Fibroblast of upper back skin (primary cell): Measurements from ENCODE around the gene AMPH.
"Not testable (repeated sequence)": the region's sequence is repeated elsewhere in the genome, so short reads cannot be mapped to it uniquely, and the experiment has no call there.

Experiments
- DNase-seq: peaks from one replicate; pipeline ENCODE4 v3.0.0-alpha.2; 2013

The AMPH gene

GRCh38 chr7:38391751-38392150 is 239.4 kb downstream of the AMPH start:
- no peak for DNase-seq

DNA sequence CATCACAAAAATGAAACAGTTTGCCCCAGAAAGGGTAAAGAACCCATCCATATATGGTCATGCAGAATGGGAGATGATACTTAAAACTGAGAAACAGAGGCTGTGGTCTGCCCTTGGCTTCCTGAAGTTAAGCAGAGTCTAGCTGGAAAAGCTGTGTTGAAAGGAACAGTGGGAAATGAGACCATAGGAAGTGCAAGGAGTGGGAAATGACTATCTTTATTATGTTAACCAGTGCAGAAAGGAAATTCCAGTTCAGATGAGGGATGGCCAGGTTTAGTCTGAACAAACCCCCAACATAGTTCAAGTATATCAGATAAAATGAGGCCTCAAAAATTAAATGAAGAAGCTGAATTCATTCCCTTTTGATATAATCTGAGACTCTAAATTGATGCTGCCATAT is 245.5 kb downstream of the AMPH start:
- no peak for DNase-seq

DNA sequence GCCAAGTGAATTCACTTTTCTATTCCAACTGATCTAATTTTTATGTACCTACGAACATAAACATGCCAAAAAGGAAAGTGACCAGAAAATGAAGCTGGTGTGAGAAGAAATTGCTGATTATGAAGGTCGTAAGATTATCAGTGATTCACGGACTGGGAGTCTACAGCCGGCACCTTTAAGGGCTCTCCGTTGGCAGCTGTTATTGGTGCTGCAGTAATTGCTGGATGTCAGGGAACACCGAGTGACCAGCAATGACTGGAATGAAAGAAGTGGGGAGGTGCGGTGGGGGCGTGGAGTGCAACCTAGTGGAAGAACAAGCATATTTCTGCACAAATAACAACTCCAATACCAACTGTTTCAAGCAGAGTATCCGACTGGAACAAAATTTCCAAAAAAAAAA is 247.9 kb downstream of the AMPH start:
- no peak for DNase-seq

- peak; percentile 44 for DNase-seq
Observed at GRCh38 chr7:38382684-38383083, 248.5 kb downstream of the AMPH start.

GRCh38 chr7:38375453-38375852 is 255.7 kb downstream of the AMPH start:
- DNase-seq = no peak

GRCh38 chr7:38374507-38374906 is 256.7 kb downstream of the AMPH start:
- DNase-seq = peak; percentile 28

GRCh38 chr7:38373155-38373554 is 258.0 kb downstream of the AMPH start:
- no peak for DNase-seq

- DNase-seq = no peak
Observed at GRCh38 chr7:38372290-38372689, 258.9 kb downstream of the AMPH start.

DNA sequence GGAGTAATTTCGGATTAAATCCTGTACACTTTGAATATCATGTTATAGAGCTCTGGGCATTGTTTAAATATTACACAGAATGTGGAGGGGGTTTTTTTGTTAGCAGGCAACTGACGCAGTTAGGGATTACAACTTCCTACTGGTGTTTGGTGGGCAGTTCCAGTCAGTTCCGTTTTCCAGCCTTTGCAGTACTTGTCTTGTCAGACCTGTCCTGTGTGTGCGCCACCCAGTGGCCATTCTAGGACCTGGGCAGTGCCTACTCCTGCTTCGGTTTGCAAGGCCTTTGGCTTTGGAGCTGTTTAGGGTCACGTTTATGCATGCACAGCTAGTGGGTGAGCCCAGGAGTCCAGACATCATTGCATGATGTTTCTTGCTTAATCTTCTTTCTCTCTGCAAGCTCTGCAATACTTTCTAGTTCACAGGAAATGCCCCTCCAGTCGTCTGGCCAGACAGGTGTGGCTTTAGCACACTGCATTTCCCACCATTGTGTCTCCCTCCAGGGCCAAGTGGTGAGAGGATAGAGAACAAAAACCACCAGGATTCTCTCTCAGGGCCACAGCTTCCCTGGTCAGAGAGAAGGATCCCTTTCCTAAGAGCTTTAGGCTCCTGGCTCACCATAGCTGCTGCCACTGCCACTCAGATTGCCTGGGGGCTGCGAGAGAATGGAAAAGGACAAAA is 261.2 kb downstream of the AMPH start:
- DNase-seq = peak; percentile 79

DNA sequence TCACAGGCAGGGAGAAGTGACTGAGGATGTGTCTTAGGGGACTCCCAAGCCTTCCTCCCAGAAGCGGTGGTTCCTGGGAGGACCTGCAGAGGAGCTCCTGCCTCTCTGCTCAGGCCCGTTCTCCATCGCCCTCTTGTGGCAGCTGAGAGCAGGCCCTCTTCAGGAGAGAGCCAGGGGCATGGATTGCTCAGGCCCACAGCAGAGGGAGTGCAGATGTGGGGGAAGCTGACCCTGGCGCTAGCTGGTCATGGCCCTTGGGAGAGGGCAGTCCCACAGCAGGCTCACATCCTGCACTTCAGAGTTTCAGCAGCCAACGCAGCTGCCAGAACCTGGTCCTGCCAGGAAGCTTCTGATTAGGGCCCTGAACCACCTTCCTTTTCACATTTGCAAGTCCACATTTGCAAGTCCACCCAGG is 263.0 kb downstream of the AMPH start:
- peak; percentile 72 for DNase-seq

DNA sequence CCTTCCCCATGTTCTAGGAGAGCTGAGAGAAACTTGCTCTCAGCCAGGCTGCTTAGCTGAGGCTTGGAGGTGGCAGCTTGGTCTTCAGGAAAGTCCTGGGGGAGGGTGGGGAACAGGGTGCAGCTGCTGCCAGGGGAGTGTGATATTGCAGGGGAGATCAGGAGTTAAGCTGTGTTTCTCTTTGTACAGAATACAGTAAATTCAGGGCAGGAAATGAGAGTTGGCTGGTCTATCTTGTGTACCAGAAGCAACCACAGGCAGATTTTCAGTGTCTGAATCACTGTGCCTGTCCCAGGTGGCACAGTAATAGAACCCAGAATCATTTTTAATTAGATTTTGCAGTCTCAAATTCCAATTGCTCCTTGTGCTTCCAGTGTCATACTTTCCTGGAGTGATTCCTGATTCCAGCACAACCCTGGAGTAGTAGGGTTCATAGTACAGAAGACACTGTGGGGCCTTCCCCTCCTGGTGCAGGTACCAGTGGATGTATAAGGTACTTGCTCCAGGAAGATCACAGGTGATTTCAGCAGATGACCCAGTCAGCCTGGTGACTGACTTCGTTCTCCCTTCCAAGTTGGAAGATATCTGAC is 263.8 kb downstream of the AMPH start:
- DNase-seq = peak; percentile 9

- DNase-seq = peak; percentile 9
Observed at GRCh38 chr7:38363379-38363778, 267.8 kb downstream of the AMPH start.

DNA sequence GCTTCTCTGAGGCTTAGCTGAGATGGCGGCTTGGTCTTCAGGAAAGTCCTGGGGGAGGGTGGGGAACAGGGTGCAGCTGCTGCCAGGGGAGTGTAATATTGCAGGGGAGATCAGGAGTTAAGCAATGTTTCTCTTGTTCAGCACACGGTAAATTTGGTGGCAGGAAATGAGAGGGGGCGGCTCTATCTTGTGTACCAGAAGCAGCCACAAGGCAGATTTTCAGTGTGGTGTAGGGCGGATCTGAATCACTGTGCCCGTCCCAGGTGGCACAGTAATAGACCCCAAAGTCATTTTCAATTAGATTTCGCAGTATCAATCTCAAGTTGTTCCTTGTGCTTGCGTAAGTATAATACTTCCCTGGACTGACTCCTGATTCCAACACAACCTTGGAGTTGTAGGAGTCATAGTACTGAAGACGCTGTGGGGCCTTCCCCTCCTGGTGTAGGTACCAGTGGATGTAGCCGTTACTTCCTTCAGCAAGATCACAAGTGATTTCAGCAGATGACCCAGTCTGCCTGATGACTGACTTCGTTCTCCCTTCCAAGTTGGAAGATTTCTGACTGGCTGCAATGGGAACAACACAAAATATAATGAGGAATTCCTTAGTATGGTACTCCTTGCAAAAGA is 268.4 kb downstream of the AMPH start:
- not testable (repeated sequence) for DNase-seq

DNA sequence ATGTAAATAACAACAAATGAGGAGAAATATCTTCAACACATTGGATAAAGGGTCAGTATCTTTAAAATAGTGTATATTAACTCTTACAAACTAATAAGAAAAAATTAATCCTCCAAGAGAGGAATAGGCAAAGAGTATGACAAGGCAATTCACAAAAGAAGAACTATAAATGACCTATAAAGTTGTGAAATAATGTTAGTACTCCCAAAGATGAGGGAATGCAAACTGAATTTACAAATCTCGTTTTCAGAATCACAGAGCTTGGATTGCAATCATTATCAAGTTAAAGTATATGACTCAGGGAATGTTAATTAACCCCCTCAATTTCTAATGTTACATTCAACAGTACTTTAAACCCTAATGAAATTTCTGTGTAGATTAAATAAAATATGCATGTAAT is 270.4 kb downstream of the AMPH start:
- DNase-seq = no peak

DNA sequence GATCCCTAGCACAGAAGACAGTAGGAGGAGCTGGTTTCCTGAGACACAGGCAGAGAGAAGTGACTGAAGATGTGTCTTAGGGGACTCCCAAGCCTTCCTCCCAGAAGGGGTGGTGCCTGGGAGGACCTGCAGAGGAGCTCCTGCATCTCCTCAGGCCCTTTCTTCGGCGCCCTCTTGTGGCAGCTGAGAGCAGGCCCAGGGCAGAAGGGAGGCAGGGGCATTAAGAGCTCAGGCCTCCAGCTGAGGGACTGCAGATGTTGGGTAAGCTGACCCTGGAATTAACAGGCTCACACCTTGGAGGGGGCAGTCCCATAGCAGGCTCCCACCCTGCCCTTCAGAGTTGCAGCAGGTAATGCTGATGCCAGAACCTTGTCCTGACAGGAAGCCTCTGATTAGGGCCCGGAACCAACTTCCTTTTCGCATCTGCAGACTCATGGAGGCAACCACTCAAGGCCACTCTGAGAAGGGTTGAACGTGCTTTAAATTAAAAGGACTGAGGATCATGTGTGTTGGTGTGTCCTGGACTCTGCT is 272.0 kb downstream of the AMPH start:
- not testable (repeated sequence) for DNase-seq

DNA sequence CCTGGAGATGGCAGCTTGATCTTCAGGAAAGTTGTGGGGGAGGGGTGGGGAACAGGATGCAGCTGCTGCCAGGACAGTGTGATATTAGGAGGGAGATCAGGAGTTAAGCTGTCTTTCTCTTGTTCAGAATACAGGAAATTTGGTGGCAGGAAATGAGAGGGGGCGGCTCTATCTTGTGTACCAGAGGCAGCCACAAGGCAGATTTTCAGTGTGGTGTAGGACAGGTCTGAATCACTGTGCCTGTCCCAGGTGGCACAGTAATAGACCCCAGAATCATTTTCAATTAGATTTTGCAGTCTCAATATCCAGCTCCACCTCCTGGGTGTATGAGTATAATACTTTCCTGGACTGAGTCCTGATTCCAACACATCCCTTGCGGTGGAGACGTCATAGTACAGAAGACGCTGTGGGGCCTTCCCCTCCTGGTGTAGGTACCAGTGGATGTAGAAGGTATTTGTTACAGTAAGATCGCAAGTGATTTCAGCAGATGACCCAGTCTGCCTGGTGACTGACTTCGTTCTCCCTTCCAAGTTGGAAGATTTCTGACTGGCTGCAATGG is 272.8 kb downstream of the AMPH start:
- not testable (repeated sequence) for DNase-seq

- peak; percentile 9 for DNase-seq
Observed at GRCh38 chr7:38354271-38354851, 276.8 kb downstream of the AMPH start.

DNA sequence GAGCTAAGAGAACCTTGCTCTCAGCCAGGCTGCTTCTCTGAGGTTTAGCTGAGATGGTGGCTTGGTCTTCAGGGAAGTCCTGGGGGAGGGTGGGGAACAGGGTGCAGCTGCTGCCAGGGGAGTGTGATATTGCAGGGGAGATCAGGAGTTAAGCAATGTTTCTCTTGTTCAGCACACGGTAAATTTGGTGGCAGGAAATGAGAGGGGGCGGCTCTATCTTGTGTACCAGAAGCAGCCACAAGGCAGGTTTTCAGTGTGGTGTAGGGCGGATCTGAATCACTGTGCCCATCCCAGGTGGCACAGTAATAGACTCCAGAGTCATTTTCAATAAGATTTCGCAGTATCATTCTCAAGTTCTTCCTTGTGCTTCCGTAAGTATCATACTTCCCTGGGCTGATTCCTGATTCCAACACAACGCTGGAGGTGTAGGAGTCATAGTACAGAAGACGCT is 277.7 kb downstream of the AMPH start:
- not testable (repeated sequence) for DNase-seq

GRCh38 chr7:38351601-38352000 is 279.6 kb downstream of the AMPH start:
- DNase-seq = no peak

GRCh38 chr7:38350777-38351176 is 280.4 kb downstream of the AMPH start:
- not testable (repeated sequence) for DNase-seq

DNA sequence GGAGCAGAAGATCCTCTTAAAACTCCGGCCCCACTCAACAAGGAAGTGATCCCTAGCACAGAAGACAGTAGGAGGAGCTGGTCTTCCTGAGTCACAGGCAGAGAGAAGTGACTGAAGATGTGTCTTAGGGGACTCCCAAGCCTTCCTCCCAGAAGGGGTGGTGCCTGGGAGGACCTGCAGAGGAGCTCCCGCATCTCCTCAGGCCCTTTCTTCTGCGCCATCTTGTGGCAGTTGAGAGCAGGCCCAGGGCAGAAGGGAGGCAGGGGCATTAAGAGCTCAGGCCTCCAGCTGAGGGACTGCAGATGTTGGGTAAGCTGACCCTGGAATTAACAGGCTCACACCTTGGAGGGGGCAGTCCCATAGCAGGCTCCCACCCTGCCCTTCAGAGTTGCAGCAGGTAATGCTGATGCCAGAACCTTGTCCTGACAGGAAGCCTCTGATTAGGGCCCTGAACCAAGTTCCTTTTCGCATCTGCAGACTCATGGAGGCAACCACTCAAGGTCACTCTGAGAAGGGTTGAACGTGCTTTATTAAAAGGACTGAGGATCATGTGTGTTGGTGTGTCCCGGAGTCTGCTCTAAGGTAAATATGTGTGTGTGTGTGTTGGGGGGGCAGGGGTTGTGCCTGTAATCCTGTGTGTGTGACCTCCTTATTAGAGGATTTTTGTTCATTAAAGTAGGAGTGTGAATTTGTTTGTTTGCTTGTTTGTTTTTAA is 281.1 kb downstream of the AMPH start:
- not testable (repeated sequence) for DNase-seq

DNA sequence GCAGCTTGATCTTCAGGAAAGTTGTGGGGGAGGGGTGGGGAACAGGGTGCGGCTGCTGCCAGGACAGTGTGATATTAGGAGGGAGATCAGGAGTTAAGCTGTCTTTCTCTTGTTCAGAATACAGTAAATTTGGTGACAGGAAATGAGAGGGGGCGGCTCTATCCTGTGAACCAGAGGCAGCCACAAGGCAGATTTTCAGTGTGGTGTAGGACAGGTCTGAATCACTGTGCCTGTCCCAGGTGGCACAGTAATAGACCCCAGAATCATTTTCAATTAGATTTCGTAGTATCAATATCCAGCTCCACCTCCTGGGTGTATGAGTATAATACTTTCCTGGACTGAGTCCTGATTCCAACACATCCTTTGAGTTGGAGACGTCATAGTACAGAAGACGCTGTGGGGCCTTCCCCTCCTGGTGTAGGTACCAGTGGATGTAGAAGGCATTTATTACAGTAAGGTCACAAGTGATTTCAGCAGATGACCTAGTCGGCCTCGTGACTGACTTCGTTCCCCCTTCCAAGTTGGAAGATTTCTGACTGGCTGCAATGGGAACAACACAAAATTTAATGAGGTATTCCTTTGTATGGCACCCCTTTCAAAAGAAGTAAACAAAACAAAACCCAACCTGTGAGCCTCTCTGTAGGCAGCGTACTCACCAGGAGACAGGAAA is 281.9 kb downstream of the AMPH start:
- DNase-seq = not testable (repeated sequence)
